Activated CD4-positive, alpha-beta memory T cell treated with anti-CD3 and anti-CD28 coated beads, Interleukin-2, amount 10 ng/mL, durations not matched to agents 7 days and 5 days (primary cell): ENCODE measurements around the gene OGFOD1. TPM values are rescaled to one million over a fixed set of nuclear protein-coding genes. Genes with fewer than 3 reads are reported as not detected.

ENCODE experiments used
- CTCF ChIA-PET: fragments of 350-600 bp; sonication (Branson Sonifier 250); formaldehyde crosslinking; loops from one replicate; lab custom pipeline; 2021; ENCODE audit warnings: antibody characterized with exemption, inconsistent platforms; lab: Charles Lee
- POLR2A ChIA-PET: fragments of 350-600 bp; sonication (Branson Sonifier 250); formaldehyde crosslinking; loops from one replicate; lab custom pipeline; 2021; ENCODE audit warnings: antibody characterized with exemption; lab: Charles Lee
- DNase-seq: peaks from one replicate; pipeline ENCODE4 v3.0.0-alpha.2; 2020
- H3K27ac Mint-ChIP-seq: one replicate; pipeline ENCODE4 v1.8.0; 2021; ENCODE audit warnings: mild to moderate bottlenecking, mixed read lengths
- H3K27me3 Mint-ChIP-seq: one replicate; pipeline ENCODE4 v1.8.0; 2021; ENCODE audit warnings: mixed read lengths
- H3K36me3 Mint-ChIP-seq: one replicate; pipeline ENCODE4 v1.8.0; 2021; ENCODE audit warnings: low read depth, mixed read lengths
- H3K4me1 Mint-ChIP-seq: one replicate; pipeline ENCODE4 v1.8.0; 2021; ENCODE audit warnings: mixed read lengths
- H3K4me3 Mint-ChIP-seq: one replicate; pipeline ENCODE4 v1.8.0; 2021; ENCODE audit warnings: mild to moderate bottlenecking, mixed read lengths
- H3K9me3 Mint-ChIP-seq: one replicate; pipeline ENCODE4 v1.8.0; 2021; ENCODE audit warnings: mixed read lengths
- total RNA-seq, 2 experiments: library from RNA; stranded (reverse); gene quantifications; one replicate each; pipeline ENCODE4 v1.2.3, GENCODE V29; 2021

Gene OGFOD1
- total RNA-seq, 2 experiments from 2014 or later, result 36.5 to 39.5 TPM

DNA sequence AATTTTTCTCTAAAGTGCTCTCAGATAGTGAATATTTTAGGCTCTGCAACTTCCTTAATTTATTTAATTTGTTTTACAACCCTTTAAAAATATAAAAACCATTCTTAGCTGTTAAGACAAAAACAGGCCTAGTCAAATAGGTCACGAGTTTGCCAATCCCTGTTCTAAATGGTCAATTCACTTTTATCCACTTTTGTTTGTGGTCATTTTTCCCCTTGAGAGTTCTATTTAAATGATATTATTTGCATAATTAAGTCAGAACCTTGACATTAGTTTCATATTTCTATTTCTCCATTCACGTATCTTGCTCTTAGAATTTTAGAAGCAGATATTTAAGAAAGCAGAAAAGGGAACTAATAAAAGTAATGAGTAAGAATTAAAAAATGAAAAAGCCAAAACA lies 30.0 kb upstream of the OGFOD1 start:
- CTCF ChIA-PET, result no interaction called here
- Mint-ChIP-seq H3K27me3 (no peaks in the 10 kb centered on the region), H3K9me3 (no peaks in the 10 kb centered on the region), H3K4me3 (no peak overlapping the region), H3K4me1 (peaks cover 38% of the 10 kb centered on the region), H3K36me3 (peaks cover 4% of the 10 kb centered on the region), H3K27ac (no peak overlapping the region)
- DNase-seq, result no peak
- POLR2A ChIA-PET, result no interaction called here

DNA sequence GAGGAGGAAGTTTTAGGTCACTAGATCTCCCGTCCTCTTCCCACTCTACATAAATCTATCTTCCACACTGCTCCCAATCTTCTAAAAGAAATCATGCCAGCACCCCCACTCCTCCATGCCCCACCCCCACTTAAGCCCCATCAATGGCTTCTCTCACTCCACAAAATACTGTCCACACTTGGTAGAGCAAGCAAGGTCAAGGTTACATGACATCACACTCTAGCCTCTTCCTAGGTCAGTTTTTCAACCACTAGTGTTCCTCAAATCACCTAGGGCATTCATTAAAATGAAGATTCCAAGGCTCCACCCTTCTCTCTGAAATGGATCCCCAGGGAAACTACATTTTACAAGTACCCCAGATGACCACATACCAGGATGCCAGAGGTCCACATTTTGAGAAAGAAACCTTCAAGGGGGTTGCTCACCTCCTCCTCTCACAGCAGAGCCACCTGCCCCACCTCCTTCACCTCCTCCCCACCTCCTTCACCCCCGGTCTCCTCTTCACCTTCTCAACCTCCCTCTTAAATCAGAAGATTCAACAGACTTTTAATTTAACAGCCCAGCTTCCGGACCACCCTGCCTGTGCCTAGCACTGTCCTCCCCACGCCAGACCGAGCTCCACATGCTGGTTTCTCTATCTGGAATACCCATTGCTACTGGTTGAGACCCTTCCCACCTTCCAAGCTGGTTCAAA lies 29.2 kb upstream of the OGFOD1 start:
- ChIA-PET CTCF (no interaction called here), POLR2A (interaction anchor here (0.6 kb wide), 1 partner anchor 257 kb away, joined by 3 read pairs; no protein-coding TSS in a partner anchor)
- Mint-ChIP-seq H3K4me3 (no peak overlapping the region), H3K27ac (no peak overlapping the region), H3K27me3 (no peaks in the 10 kb centered on the region), H3K36me3 (peaks cover 4% of the 10 kb centered on the region), H3K4me1 (peaks cover 38% of the 10 kb centered on the region), H3K9me3 (no peaks in the 10 kb centered on the region)
- DNase-seq, result no peak

DNA sequence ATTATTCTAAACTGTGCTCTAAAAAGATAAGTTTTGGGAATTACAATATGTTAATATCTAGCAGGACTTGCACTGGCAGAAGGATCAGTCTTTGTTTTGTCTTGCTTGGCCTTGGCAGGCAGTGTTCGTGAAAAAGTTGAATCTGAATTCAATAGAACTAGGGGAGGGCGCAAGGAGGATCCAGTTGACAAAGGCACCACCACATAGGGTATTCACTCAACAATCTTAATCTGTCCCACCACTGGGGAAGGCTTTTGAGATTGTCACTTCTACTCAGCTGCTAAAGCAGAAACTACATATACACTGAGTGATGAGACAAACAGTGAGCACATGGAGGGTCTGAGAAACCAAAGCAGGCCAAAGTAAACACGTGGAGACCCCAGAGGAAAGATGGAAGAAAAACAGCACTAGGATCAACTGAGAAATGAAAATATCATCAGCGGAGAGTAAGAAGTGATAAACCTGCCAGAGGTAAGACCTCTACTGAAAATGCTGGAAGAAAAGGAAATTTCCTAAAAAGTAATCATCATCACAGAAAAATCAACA lies 28.4 kb upstream of the OGFOD1 start:
- Mint-ChIP-seq H3K27me3 (no peaks in the 10 kb centered on the region), H3K4me1 (peaks cover 38% of the 10 kb centered on the region), H3K4me3 (peak overlapping the region; percentile 26), H3K9me3 (no peaks in the 10 kb centered on the region), H3K27ac (no peak overlapping the region), H3K36me3 (peaks cover 4% of the 10 kb centered on the region)
- ChIA-PET POLR2A (interaction anchor here (0.6 kb wide), 1 partner anchor 256 kb away, joined by 3 read pairs; no protein-coding TSS in a partner anchor), CTCF (no interaction called here)
- no peak for DNase-seq

DNA sequence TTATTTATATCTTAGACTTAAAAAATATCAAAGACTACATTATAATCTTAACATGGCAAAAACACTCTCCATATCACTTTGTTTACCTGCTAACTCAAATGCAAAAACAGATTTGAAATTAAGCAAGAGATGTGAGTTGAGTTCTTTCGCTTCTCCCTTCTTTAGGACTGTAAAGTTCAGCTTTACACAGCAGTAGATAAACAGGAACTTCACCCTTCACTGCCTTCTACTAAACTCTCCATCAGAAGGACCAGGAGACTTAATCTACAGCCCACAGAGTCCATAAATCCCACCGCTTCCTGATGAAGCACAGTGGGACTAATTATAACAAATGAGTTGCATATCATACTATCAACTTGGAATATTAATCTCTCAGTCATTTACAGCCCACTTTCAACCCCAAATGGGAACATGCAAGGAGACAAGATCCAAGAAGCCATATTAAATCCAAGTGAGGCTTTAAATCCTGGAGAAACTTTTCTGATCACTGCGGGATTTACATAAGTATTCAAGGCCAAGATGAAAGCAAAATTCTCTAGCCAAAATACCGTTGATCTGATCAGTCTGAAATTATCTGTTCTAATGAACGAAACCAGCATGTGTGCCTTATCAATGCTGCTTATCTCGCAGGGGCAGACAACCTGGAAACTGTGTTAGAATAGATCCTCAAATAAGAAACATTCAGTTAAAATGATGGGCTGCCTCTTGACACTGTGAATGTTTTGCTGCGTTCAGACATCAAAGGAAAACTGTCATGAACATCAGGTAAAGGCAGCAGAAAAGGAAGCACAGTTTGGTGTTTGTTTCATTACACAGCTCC lies 27.6 kb upstream of the OGFOD1 start:
- POLR2A ChIA-PET, result interaction anchor here (1.0 to 1.4 kb wide), 2 partner anchors 23 to 763 kb away, joined by 3 to 8 read pairs; partner anchors contain the start of gene RSPRY1
- peaks cover 42% of the 10 kb centered on the region for H3K4me1 Mint-ChIP-seq

DNA sequence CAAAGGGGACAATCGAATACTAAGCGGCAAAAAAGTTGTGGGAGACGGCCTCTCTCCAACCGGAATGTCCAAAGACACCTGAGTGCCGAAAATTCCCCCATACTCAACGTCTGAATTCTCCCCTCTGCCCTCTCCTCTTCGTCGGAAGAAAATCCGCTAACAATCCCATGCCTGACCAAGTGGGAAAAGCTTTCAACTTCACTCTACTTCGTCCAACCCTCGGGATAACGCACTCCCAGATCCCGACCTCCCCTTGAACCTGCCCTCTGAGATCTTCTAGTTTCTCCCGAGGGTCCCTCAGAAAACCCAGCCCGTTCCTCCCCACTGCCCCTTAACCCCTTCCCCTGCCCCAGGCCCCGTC lies 27.0 kb upstream of the OGFOD1 start:
- no peaks in the 10 kb centered on the region for H3K9me3 Mint-ChIP-seq
- ChIA-PET CTCF (no interaction called here), POLR2A (interaction anchor here (0.6 to 1.4 kb wide), 4 partner anchors 10 to 762 kb away, joined by 3 to 8 read pairs (median 3); partner anchors contain the start of genes NUDT21, OGFOD1 and RSPRY1)
- H3K27ac Mint-ChIP-seq, result peak overlapping the region; percentile 55
- H3K4me1 Mint-ChIP-seq, result peaks cover 42% of the 10 kb centered on the region
- H3K27me3 Mint-ChIP-seq, result no peaks in the 10 kb centered on the region
- peak overlapping the region; percentile 91 for H3K4me3 Mint-ChIP-seq
- DNase-seq, result no peak
- peaks cover 9% of the 10 kb centered on the region for H3K36me3 Mint-ChIP-seq

More for the DNA sequence above, 27.6 kb upstream of the OGFOD1 start:
- H3K27me3 Mint-ChIP-seq, result no peaks in the 10 kb centered on the region
- H3K4me3 Mint-ChIP-seq, result peak overlapping the region; percentile 91
- peak overlapping the region; percentile 55 for H3K27ac Mint-ChIP-seq
- CTCF ChIA-PET, result no interaction called here
- no peaks in the 10 kb centered on the region for H3K9me3 Mint-ChIP-seq
- H3K36me3 Mint-ChIP-seq, result peaks cover 6% of the 10 kb centered on the region
- DNase-seq, result no peak

DNA sequence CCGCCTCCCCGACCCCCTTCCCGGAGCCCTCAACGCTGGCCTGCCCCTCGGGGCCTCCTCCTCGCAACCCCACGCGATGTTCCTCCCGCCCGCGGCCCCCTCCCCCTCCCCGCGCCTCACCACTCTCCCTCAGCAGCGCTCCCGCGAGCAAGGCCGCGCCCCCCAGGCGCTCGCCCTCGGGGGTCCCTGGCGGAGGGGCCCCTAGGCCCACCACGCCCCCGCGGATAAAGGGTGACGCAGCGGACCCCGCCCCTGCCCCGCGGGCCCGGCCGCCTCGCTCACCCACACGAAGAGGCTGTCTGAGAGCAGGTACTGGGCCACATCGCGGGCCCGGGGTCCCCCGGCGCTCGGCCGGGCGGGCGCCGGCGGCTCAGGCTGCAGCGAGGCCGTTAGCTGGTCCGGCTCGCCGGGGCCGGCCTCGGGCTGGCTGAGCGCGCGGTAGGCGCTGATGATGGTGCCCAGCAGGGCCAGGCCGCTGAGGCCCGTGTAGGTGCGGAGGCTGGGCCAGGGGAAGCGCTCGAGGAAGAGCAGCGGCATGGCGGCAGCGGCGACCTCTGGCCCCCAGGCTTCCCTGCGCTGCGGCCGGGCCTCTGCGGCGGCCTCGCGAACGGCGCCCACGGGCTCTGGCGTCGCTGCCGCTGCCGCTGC lies 26.4 kb upstream of the OGFOD1 start:
- H3K27me3 Mint-ChIP-seq, result no peaks in the 10 kb centered on the region
- H3K4me3 Mint-ChIP-seq, result peak overlapping the region; percentile 91
- H3K36me3 Mint-ChIP-seq, result peaks cover 13% of the 10 kb centered on the region
- H3K27ac Mint-ChIP-seq, result no peak overlapping the region
- peak; percentile 31 for DNase-seq
- peaks cover 42% of the 10 kb centered on the region for H3K4me1 Mint-ChIP-seq
- ChIA-PET POLR2A (interaction anchor here (0.6 to 2.2 kb wide), 5 partner anchors 11 to 762 kb away, joined by 3 to 8 read pairs (median 3); partner anchors contain the start of genes NUDT21, OGFOD1 and RSPRY1), CTCF (no interaction called here)
- H3K9me3 Mint-ChIP-seq, result no peaks in the 10 kb centered on the region

DNA sequence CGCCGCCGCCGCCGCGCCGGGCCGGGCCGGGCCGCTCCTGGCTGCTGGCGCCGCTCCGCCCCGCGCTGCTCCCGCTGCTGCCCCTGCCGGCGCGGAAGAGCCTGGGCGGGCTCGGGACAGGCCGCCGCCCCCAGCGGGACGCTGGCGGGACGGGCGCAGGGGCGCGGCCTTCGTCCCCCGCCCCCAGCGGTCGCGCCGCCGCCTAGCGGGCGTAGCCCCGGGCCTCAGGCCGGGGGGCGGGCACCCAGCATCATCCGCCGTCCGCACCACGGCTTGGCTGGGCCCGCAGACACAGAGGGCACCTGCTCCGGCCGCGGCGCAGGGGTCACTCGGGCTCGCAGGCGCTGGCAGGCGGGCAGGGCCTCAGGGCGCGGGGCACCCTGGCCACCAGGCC lies 25.9 kb upstream of the OGFOD1 start, which contains the start of gene AMFR:
Gene AMFR (minus strand): TSS at position 107 of the 394 bp plus-strand sequence. CDS start 218 bp downstream, outside the sequence.
- H3K36me3 Mint-ChIP-seq, result peaks cover 15% of the 10 kb centered on the region
- DNase-seq, result peak; percentile 68
- ChIA-PET CTCF (interaction anchor here (0.6 kb wide), 1 partner anchor 143 kb away, joined by 3 read pairs; no protein-coding TSS in a partner anchor), POLR2A (interaction anchor here (0.7 to 2.2 kb wide), 2 partner anchors 14 to 597 kb away, joined by 3 to 5 read pairs; no protein-coding TSS in a partner anchor)
- no peaks in the 10 kb centered on the region for H3K9me3 Mint-ChIP-seq
- H3K4me3 Mint-ChIP-seq, result peak within 1 kb of the TSS; percentile 91
- no peaks in the 10 kb centered on the region for H3K27me3 Mint-ChIP-seq
- H3K4me1 Mint-ChIP-seq, result peaks cover 39% of the 10 kb centered on the region
- peak within 1 kb of the TSS; percentile 55 for H3K27ac Mint-ChIP-seq

DNA sequence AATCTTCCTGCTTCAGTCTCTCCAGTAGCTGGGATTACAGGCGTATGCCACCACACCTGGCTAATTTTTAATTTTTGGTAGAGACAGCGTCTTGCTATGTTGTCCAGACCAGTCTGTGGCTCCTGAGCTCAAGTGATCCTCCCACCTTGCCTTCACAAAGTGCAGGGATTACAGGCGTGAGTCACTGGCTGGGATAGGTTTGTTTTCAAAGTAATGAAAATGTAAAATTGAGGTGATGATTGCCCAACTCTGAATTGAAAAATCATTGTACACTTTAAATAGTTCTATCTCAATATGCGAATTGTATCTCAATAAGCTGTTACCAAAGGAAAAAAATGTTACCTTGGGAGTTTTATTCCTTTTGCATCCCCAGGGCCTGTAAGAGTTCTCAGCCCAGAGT lies 24.8 kb upstream of the OGFOD1 start:
- Mint-ChIP-seq H3K27me3 (no peaks in the 10 kb centered on the region), H3K27ac (no peak overlapping the region), H3K4me3 (peak overlapping the region; percentile 67), H3K9me3 (no peaks in the 10 kb centered on the region), H3K36me3 (peaks cover 24% of the 10 kb centered on the region), H3K4me1 (peaks cover 35% of the 10 kb centered on the region)
- ChIA-PET POLR2A (interaction anchor here (1.0 to 2.2 kb wide), 4 partner anchors 12 to 24 kb away, joined by 3 to 5 read pairs (median 4); partner anchors contain the start of genes NUDT21 and OGFOD1), CTCF (interaction anchor here (0.6 kb wide), 1 partner anchor 44 kb away, joined by 4 read pairs; no protein-coding TSS in a partner anchor)
- DNase-seq, result no peak

DNA sequence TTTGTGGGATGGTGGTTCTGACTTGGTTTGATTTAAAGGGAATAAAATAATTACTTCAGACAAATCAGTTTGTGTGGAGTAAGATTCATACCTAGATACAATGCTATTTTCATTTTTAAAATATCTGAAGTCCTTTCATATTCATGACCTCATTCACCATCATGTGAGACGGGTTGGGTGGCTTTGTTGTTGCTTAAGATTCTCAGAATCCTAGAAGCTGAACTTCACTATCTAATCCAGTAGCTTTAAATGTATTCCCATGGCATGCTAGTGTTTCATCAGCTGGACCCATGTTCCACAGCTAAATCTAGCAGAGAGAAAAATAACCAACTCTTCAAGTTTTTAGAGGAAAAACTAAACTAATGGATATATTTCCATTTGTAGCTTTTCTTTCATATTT lies 23.3 kb upstream of the OGFOD1 start:
- no peak for DNase-seq
- ChIA-PET POLR2A (interaction anchor here (1.3 kb wide), 1 partner anchor 24 kb away, joined by 3 read pairs; no protein-coding TSS in a partner anchor), CTCF (interaction anchor here (2.2 kb wide), 1 partner anchor 23 kb away, joined by 6 read pairs; the partner anchor contains the start of genes NUDT21 and OGFOD1)
- Mint-ChIP-seq H3K4me1 (peaks cover 22% of the 10 kb centered on the region), H3K9me3 (no peaks in the 10 kb centered on the region), H3K27me3 (no peaks in the 10 kb centered on the region), H3K4me3 (no peak overlapping the region), H3K36me3 (peaks cover 37% of the 10 kb centered on the region), H3K27ac (no peak overlapping the region)

DNA sequence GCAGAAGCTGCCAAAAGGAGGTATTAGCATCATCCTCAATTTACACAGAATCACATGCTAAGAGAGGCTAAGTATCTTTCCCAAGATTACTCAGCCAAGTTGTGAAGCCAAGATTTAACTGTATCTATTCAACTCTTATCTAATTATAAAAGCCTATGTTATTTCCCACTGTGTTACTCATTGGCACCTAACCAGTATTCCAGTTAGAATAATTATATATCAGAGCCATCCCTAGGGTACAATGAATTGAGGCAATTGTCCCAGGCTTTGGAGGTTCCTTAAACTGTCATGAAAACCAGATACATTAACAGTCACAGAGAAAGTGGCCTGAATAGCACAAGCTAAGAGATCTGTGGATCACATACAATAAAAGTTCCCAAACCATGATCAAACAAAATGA lies 15.1 kb upstream of the OGFOD1 start:
- H3K27me3 Mint-ChIP-seq, result no peaks in the 10 kb centered on the region
- no peaks in the 10 kb centered on the region for H3K9me3 Mint-ChIP-seq
- ChIA-PET POLR2A (interaction anchor here (2.7 kb wide), 1 partner anchor 15 kb away, joined by 9 read pairs; the partner anchor contains the start of genes NUDT21 and OGFOD1), CTCF (interaction anchor here (1.5 kb wide), 1 partner anchor 15 kb away, joined by 4 read pairs; the partner anchor contains the start of genes NUDT21 and OGFOD1)
- no peak for DNase-seq
- no peak overlapping the region for H3K4me3 Mint-ChIP-seq
- no peak overlapping the region for H3K27ac Mint-ChIP-seq
- peaks cover 65% of the 10 kb centered on the region for H3K36me3 Mint-ChIP-seq
- no peaks in the 10 kb centered on the region for H3K4me1 Mint-ChIP-seq

DNA sequence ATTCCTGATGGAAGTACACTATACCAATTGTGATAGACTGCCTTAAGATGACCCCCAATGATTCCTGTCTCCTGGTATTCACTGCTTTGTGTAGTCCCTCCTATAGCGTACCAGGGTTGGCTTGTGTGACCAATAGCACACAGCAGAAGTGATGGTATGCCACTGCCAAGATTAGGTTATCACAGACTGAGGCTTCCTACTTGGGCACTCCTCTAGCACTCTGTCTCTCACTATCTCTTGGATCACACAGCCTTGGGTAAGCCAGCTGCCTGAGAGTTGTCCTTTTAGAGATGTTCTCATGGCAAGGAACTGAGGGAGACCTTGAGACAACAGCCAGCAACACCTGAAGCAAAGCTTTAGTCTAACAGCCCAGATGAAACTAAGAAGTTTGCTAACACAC lies 13.3 kb upstream of the OGFOD1 start:
- Mint-ChIP-seq H3K27ac (peak overlapping the region; percentile 8), H3K9me3 (no peaks in the 10 kb centered on the region), H3K4me1 (peaks cover 2% of the 10 kb centered on the region), H3K4me3 (no peak overlapping the region), H3K36me3 (peaks cover 66% of the 10 kb centered on the region), H3K27me3 (no peaks in the 10 kb centered on the region)
- DNase-seq, result no peak
- ChIA-PET POLR2A (interaction anchor here (1.3 to 2.7 kb wide), 3 partner anchors 10 to 13 kb away, joined by 3 to 9 read pairs (median 5); partner anchors contain the start of genes AMFR, NUDT21 and OGFOD1), CTCF (no interaction called here)
